Sigmoid colon (tissue), 7 donors: Measurements from ENCODE around the gene KRTAP20-3. TPM values are rescaled to one million over a fixed set of nuclear protein-coding genes. Genes with fewer than 3 reads are reported as not detected.

Experiments used
- polyA plus RNA-seq, 3 donors: library from polyadenylated mRNA; stranded (reverse); fragments of 200-250 nt; gene quantifications; one replicate each; pipeline ENCODE4 v1.2.3, GENCODE V29; 2013
- small RNA-seq, 3 donors: library from RNA; depleted of rRNA; stranded (forward); fragments of <200 nt; gene quantifications; one replicate each; pipeline ENCODE3, GENCODE V24; 2016
- total RNA-seq, 4 donors: library from RNA; depleted of rRNA; stranded (reverse); fragments of >200 nt; gene quantifications; one replicate each; pipeline ENCODE4 v1.1.0, GENCODE V29; 2016
- donor health status: healthy with polysubstance abuse.
- donor health status: Bipolar disorder and iron deficiency.
- donor health status: healthy.

The KRTAP20-3 gene
- total and polyA plus RNA-seq, 7 donors, result not detected

Small RNA genes within 50 kb of the gene (small RNA-seq; reads per million reads assigned to genes)
- gene KRTAP20-1, result 0 reads per million in 3 donors
- gene KRTAP20-3, result 0 reads per million in 3 donors
- gene KRTAP20-4, result 0 reads per million in 3 donors
- 0 reads per million in 3 donors for gene KRTAP22-1

Other genes with a start within 250 kb of the KRTAP20-3 start
- gene KRTAP13-1, start 246.8 kb upstream of the KRTAP20-3 start, total RNA-seq, result not detected
- gene KRTAP13-1, start 246.8 kb upstream of the KRTAP20-3 start, polyA plus RNA-seq, result not detected
- gene KRTAP13-3, start 216.9 kb upstream of the KRTAP20-3 start, total RNA-seq, result not detected
- not detected for gene KRTAP13-3, start 216.9 kb upstream of the KRTAP20-3 start, polyA plus RNA-seq
- gene KRTAP13-4, start 212.6 kb upstream of the KRTAP20-3 start, total RNA-seq, result not detected
- gene KRTAP13-4, start 212.6 kb upstream of the KRTAP20-3 start, polyA plus RNA-seq, result not detected
- not detected for gene KRTAP15-1, start 202.6 kb upstream of the KRTAP20-3 start, total RNA-seq
- not detected for gene KRTAP15-1, start 202.6 kb upstream of the KRTAP20-3 start, polyA plus RNA-seq
- not detected for gene KRTAP19-1, start 162.5 kb upstream of the KRTAP20-3 start, total RNA-seq
- not detected for gene KRTAP19-1, start 162.5 kb upstream of the KRTAP20-3 start, polyA plus RNA-seq
- gene KRTAP19-2, start 155.4 kb upstream of the KRTAP20-3 start, total RNA-seq, result not detected
- gene KRTAP19-2, start 155.4 kb upstream of the KRTAP20-3 start, polyA plus RNA-seq, result not detected
- gene KRTAP19-3, start 150.9 kb upstream of the KRTAP20-3 start, total RNA-seq, result not detected
- gene KRTAP19-3, start 150.9 kb upstream of the KRTAP20-3 start, polyA plus RNA-seq, result not detected
- gene KRTAP19-4, start 145.7 kb upstream of the KRTAP20-3 start, total RNA-seq, result not detected
- gene KRTAP19-4, start 145.7 kb upstream of the KRTAP20-3 start, polyA plus RNA-seq, result not detected
- gene KRTAP19-5, start 140.7 kb upstream of the KRTAP20-3 start, total RNA-seq, result not detected
- gene KRTAP19-5, start 140.7 kb upstream of the KRTAP20-3 start, polyA plus RNA-seq, result not detected
- gene KRTAP19-6, start 101.0 kb upstream of the KRTAP20-3 start, total RNA-seq, result not detected
- gene KRTAP19-6, start 101.0 kb upstream of the KRTAP20-3 start, polyA plus RNA-seq, result not detected
- not detected for gene KRTAP19-7, start 81.5 kb upstream of the KRTAP20-3 start, total RNA-seq
- not detected for gene KRTAP19-7, start 81.5 kb upstream of the KRTAP20-3 start, polyA plus RNA-seq
- gene KRTAP22-2, start 52.5 kb upstream of the KRTAP20-3 start, total RNA-seq, result not detected
- gene KRTAP22-2, start 52.5 kb upstream of the KRTAP20-3 start, polyA plus RNA-seq, result not detected
- gene KRTAP6-3, start 50.4 kb upstream of the KRTAP20-3 start, total RNA-seq, result not detected
- not detected for gene KRTAP6-3, start 50.4 kb upstream of the KRTAP20-3 start, polyA plus RNA-seq
- gene KRTAP6-2, start 44.0 kb upstream of the KRTAP20-3 start, total RNA-seq, result not detected
- gene KRTAP6-2, start 44.0 kb upstream of the KRTAP20-3 start, polyA plus RNA-seq, result not detected
- not detected for gene KRTAP22-1, start 41.8 kb upstream of the KRTAP20-3 start, total RNA-seq
- not detected for gene KRTAP22-1, start 41.8 kb upstream of the KRTAP20-3 start, polyA plus RNA-seq
- gene KRTAP6-1, start 28.9 kb upstream of the KRTAP20-3 start, total RNA-seq, result not detected
- gene KRTAP6-1, start 28.9 kb upstream of the KRTAP20-3 start, polyA plus RNA-seq, result not detected
- gene KRTAP20-1, start 26.4 kb upstream of the KRTAP20-3 start, total RNA-seq, result not detected
- gene KRTAP20-1, start 26.4 kb upstream of the KRTAP20-3 start, polyA plus RNA-seq, result not detected
- not detected for gene KRTAP20-4, start 22.2 kb upstream of the KRTAP20-3 start, total RNA-seq
- gene KRTAP20-4, start 22.2 kb upstream of the KRTAP20-3 start, polyA plus RNA-seq, result not detected
- not detected for gene KRTAP20-2, start 7.7 kb upstream of the KRTAP20-3 start, total RNA-seq
- not detected for gene KRTAP20-2, start 7.7 kb upstream of the KRTAP20-3 start, polyA plus RNA-seq
- not detected for gene KRTAP21-3, start 75.9 kb downstream of the KRTAP20-3 start, total RNA-seq
- not detected for gene KRTAP21-3, start 75.9 kb downstream of the KRTAP20-3 start, polyA plus RNA-seq
- gene KRTAP21-2, start 104.4 kb downstream of the KRTAP20-3 start, total RNA-seq, result not detected
- gene KRTAP21-2, start 104.4 kb downstream of the KRTAP20-3 start, polyA plus RNA-seq, result not detected
- gene KRTAP21-1, start 112.6 kb downstream of the KRTAP20-3 start, total RNA-seq, result not detected
- not detected for gene KRTAP21-1, start 112.6 kb downstream of the KRTAP20-3 start, polyA plus RNA-seq
- gene KRTAP8-1, start 170.4 kb downstream of the KRTAP20-3 start, total RNA-seq, result not detected
- not detected for gene KRTAP8-1, start 170.4 kb downstream of the KRTAP20-3 start, polyA plus RNA-seq
- not detected for gene KRTAP7-1, start 186.9 kb downstream of the KRTAP20-3 start, total RNA-seq
- not detected for gene KRTAP7-1, start 186.9 kb downstream of the KRTAP20-3 start, polyA plus RNA-seq
- not detected for gene KRTAP11-1, start 238.7 kb downstream of the KRTAP20-3 start, total RNA-seq
- not detected for gene KRTAP11-1, start 238.7 kb downstream of the KRTAP20-3 start, polyA plus RNA-seq